ENCODE data around the gene TADA2B. TPM values are rescaled to one million over a fixed set of nuclear protein-coding genes. Genes with fewer than 3 reads are reported as not detected.

The TADA2B gene
- total RNA-seq, 2 donors from 2014 or later: 20.8 to 27.0 TPM

DNA sequence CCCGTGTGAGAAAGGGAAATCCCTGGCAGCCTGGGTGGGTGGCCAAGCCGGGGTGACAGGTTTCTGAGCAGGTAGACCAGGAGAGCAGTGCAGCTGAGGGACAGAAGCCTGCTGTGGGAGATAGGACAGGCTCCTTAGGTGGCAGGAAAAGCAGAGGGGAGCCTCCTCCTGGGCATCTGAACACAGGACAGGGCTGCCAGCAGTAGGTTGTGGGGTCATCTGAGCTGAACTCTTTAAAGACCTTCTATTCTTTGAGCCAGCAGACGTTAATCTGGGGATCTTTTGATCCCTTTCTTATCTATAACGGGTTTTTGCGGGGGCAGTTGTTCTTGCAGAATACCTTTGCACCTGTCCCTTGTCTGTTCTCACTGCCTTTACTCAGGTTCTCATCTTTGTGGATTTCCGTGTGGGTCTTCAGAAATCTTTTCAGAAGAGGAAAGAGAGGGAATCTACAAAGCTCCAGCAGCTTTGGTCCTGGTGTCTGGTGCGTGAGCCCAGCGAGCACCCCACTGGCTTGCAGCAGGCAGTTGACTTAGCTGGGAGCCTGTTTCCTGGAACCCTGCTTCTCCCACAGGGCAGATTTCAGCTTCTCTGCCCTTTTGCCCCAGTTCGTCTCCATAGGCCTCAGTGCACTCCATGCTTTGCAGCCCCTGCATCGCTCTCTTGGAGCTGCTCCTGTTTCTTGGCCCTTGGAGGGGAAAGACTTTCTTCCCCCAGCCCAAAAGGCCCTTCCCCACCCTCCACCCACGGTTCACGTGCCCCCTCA, 35.8 kb upstream of the TADA2B start:
- no peak overlapping the region for H3K4me3 ChIP-seq
- no peaks in the 10 kb centered on the region for H3K27me3 ChIP-seq
- no peak for TF ChIP-seq CTCF (IDR thresholded peaks at IDR 0.05)
- DNase-seq (ENCODE audit: low spot score): no peak
- H3K9me3 ChIP-seq: no peaks in the 10 kb centered on the region
- peaks cover 51% of the 10 kb centered on the region for H3K36me3 ChIP-seq
- H3K4me1 ChIP-seq: no peaks in the 10 kb centered on the region
- H3K27ac ChIP-seq: no peak overlapping the region

DNA sequence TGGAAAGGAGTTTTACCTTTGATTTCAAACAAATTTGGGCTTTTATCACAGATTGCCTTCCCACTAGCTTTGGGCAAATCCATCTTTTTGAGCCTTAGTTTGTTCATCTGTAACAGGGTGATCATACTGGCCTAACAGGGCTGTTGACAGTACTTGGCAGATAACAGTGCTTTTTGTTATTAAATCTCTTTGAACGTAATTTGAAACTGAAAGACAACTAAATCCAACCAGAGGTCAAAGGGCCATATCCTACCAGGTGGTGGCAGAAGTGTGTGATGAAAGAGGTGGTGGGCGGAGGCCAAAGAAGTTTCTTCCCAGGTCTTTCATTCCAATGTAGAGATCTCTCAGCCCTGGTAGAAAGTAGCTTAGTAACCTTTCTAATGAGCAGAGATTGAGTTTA, 35.2 kb upstream of the TADA2B start:
- Histone ChIP-seq H3K4me3 (no peak overlapping the region), H3K27ac (no peak overlapping the region), H3K36me3 (peaks cover 47% of the 10 kb centered on the region), H3K27me3 (no peaks in the 10 kb centered on the region), H3K4me1 (no peaks in the 10 kb centered on the region), H3K9me3 (no peaks in the 10 kb centered on the region)
- no peak for TF ChIP-seq CTCF (IDR thresholded peaks at IDR 0.05)
- no peak for DNase-seq (ENCODE audit: low spot score)

- Histone ChIP-seq H3K27me3 (no peaks in the 10 kb centered on the region), H3K4me3 (no peak overlapping the region), H3K27ac (no peak overlapping the region), H3K9me3 (no peaks in the 10 kb centered on the region), H3K36me3 (peaks cover 51% of the 10 kb centered on the region), H3K4me1 (no peaks in the 10 kb centered on the region)
- no peak for TF ChIP-seq CTCF (IDR thresholded peaks at IDR 0.05)
- DNase-seq (ENCODE audit: low spot score): no peak
These were observed 33.6 kb upstream of the TADA2B start for GRCh38 chr4:7009564-7009963.

- Histone ChIP-seq H3K27ac (no peak overlapping the region), H3K4me3 (no peak overlapping the region), H3K4me1 (no peaks in the 10 kb centered on the region), H3K9me3 (no peaks in the 10 kb centered on the region), H3K27me3 (no peaks in the 10 kb centered on the region), H3K36me3 (peaks cover 60% of the 10 kb centered on the region)
- no peak for TF ChIP-seq CTCF (IDR thresholded peaks at IDR 0.05)
- DNase-seq (ENCODE audit: low spot score): no peak
These were observed 30.0 kb upstream of the TADA2B start for GRCh38 chr4:7013175-7013574.

- H3K9me3 ChIP-seq: no peaks in the 10 kb centered on the region
- H3K27ac ChIP-seq: no peak overlapping the region
- peaks cover 64% of the 10 kb centered on the region for H3K36me3 ChIP-seq
- no peaks in the 10 kb centered on the region for H3K4me1 ChIP-seq
- no peak for TF ChIP-seq CTCF (IDR thresholded peaks at IDR 0.05)
- no peaks in the 10 kb centered on the region for H3K27me3 ChIP-seq
- DNase-seq (ENCODE audit: low spot score): no peak
- no peak overlapping the region for H3K4me3 ChIP-seq
These were observed 28.4 kb upstream of the TADA2B start for GRCh38 chr4:7014815-7015214.
